GM19023 (cell line): ENCODE measurements around the gene RPL36A.

Source experiments
- ATAC-seq: cut with Tn5 transposase; IDR thresholded peaks from one replicate; pipeline ENCODE4 v1.9.1; 2021; ENCODE audit warnings: mild to moderate bottlenecking, moderate library complexity; ENCODE audit not compliant: unreplicated experiment

RPL36A gene

DNA sequence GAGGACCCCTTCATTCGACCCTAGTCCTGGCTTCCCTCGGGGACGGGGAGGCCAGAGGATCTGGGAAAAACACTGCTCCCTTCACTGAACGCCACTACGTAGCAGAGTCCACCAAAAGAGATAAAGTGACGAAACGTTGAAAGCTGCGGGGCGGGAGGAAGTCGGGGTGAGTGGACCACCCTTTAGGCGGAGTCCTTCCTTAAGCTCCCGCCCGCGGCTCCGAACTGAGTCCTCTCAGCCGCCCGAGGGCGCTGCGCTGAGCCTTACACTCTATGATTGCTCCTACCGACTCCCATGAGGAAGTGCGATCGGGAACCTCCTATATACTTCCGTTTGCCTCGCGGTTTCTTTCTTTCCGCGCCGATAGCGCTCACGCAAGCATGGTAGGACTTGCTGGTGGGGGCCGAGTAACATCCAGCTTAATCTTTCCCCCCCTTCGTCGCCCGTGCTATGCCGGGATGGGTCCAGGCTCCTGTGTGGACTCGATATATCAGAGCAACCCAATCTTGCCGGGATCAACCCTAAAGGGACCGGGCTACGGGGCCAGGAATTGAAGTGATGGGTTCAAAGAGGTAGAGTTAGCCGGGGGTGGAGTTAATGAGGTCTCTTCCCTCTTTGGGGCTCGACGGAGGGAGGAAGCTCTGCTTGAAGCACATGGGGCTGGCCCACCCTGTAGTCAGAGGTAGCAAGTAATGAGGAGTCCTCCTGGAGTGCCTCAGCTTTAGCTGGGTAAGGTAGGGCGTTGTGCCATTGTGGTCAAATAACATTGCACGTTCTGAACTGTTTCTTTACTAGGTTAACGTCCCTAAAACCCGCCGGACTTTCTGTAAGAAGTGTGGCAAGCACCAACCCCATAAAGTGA is at the start of gene RPL36A:
Gene RPL36A (plus strand): TSS at position 348 of the 862 bp plus-strand sequence. CDS start 33 bp downstream, at position 381.
- peak; percentile 74 for ATAC-seq

DNA sequence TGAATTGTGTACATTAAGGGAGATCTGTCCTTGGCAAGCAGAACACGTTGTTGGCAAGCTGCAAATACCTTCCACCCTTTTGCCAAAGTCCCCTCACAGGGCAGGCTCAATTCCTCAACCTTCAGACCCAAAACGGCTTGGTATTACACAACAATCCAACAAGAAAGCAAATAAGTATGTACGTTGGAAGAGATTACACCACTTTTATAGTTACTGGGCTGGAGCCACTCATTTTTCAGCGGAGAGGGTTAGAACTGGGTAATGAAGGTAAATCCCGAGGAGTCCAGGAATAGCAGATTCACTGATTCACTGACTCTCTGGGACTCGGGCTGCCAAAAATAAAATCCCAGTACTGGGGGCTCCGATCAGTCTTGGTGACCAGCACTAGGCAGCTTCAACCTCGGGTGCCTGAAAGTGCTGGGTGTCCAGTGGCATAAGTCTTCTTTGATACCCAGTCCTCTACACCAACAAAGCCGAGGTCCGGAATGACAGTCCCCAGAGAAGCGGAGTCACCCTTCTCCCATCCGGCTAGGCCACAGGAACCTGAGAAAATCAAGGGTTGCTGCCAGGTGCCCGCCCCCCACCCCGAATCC is 42.9 kb upstream of the RPL36A start:
- ATAC-seq, result peak; percentile 10

DNA sequence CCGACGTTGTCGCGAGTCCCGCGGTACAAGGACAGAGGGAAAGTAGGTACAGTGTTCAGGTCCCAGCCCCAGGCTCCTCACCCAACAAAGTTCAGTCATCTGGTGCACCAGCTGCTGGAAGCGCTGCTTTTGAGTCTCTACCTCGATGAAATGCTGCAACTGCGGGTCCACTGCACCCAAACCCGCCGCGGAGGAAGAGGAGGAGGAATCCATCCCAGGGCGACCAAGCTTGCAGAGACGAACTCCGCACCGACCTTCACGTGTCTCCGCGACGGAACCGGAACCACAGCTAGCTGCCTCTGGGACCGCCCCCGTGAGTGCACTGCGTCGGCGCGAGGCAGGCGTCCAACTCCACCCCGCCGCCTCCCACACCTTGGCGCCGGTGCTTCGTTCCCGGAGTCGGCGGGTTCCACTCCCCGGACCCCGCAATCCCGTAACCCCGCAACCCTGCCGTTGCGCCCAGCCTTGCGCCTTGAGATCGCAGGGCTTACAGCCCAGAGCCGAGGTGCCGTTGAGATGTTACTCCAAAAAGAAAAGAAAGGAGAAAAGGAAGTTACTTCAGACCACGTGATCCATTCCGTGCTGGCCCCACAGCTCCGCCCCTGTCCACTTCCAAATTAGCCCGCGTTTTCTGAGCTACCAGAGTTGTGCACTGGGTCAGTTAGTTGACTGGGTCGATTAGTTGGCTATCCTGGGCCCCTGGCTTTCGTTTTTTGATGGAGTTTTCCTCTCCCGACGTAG is 42.2 kb upstream of the RPL36A start, which contains the start of gene TIMM8A:
Gene TIMM8A (minus strand): TSS at position 291 of the 741 bp plus-strand sequence. CDS start 78 bp downstream, at position 213.
- peak; percentile 99 for ATAC-seq

DNA sequence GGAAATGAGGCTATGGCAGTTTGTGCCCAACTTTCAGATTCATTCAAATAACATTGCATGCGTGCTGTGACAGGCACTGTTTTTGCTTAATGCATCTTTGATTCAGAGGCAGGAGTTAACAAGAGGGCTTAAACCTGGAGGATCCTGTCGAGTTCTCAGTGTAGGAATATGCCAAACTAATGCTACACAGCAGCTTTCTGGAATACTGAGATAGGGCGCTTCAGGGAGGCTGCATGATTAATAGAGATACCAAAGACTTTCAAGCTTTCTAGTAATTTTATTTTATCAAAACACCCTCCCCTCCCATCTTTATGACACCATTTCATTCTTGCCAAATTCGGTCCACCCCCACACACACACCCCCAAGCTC is 41.6 kb upstream of the RPL36A start:
- no peak for ATAC-seq

DNA sequence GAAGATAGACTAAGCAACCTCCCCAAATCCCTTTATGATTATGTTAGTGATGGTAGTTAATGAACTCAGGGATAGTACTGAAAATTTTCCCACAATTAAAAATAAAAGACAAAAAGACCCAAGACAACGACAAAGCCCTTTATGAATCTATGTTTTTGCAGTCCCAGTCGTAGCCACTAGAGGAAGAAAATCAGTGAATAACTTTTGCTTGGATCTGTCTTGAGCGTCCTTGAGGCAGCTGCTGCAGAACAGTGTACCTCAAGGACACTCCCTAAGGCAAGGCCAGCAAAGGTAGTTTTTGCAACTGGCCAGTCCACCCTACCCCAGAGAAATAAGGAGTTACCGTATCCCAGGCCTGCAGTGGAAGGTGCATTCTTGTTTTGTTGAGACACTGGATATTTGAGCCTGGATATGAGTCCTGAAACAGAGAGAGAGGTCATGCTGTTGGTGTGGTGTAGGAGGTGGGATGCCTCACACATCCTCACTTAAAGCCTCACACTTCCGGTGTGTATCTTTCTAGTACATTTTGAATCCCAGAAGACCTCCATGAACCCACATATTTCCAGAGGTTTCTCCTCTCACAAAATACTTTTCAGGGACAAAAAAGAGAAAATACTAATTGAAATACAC is 33.5 kb upstream of the RPL36A start:
- no peak for ATAC-seq

DNA sequence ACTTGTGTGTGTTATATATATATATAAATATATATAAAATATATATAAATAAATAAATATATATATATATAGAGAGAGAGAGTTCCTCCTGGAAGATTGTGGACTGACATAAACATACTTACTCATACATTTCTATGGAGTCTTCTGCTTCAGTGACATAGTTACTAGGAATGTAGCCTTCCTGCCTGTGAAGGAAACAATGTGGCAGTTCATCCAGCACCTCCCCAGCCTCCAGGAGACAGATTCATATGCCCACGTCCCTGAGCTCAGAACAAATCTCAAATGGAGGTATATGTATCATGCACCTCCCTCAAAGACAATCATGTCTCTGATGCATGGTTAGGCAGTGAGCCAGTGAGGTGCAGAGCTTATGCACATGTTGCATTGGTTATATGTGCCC is 30.8 kb upstream of the RPL36A start:
- ATAC-seq, result no peak

DNA sequence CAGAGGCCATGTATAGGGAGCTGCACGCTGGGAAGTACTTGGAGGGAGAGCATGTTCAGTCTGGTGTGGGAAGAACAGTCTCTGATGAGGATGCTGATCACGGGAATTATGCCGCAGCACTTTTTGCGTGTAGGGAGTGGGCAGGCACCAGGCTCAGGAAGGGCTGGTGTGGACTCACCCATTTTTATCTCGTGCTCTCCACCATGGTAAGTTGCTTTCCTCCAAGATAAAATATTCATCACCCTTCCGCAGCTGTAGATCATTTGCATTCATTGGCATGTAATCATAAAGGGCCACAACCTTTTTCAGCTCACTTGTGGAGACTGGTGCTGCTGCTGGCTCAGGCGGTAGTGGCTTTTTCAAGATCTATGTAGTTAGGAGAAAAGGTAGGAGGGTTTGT is 30.4 kb upstream of the RPL36A start:
- ATAC-seq, result no peak

DNA sequence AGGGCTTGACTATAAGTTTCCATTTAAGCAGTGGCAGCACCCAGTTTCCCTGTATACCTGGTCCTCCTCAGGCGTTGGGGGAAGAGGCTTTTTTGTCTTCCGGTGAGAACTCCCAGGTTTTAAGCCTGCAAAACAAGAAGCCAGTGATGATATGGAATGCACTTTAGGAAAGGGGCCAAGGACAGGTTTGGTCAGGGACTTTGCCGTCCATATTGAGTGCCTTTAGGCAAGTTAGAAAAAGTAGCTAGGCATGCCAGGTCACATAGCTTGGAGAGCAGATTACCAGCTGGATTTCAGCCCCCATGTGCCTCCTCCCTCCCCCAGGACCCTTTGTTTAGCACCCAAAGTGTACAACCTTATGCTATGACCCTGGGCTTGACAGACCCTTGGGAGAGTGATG is 28.7 kb upstream of the RPL36A start:
- ATAC-seq, result no peak

DNA sequence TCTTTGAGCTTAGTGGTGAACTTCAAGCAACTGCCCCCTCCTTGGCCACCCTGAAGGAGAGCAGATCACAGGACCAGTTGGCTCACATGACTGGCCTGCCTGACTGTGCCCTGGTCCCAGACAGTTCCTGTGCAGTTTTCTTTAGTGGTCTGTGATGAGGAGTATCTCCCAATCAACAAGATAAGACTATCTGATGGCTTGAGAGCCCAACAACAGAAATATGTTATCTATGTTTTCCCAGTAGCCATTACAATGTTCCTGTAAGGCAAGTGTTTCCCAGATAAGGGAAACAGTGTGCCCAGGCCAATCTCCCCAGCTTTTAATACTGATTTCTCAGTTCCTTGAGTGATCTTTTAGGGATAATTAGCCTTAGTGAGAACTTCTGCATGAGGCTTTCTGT is 28.1 kb upstream of the RPL36A start:
- no peak for ATAC-seq

DNA sequence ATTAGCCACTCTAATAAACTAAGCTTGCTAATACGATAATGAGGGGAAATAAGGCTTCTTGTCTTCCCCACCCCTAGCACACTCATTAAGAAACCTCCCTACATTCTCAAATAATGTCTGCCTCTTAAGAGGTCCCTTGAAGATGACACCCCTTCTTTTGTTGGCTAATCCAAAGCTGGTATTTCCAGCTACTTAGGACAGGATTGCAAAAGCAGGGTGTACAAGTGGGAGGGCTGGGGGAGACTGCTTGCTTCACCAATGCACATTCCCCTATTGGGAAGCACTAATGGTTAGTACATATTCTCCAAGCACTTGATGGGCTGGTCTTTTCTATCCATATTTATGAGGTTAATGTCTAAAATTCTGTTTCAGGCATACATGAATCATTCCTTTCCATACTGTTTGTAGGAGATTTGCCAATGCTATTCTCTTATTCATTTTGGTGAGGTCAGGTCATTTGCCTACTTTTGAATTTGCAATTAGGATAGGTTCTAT is 25.5 kb upstream of the RPL36A start:
- ATAC-seq, result no peak

DNA sequence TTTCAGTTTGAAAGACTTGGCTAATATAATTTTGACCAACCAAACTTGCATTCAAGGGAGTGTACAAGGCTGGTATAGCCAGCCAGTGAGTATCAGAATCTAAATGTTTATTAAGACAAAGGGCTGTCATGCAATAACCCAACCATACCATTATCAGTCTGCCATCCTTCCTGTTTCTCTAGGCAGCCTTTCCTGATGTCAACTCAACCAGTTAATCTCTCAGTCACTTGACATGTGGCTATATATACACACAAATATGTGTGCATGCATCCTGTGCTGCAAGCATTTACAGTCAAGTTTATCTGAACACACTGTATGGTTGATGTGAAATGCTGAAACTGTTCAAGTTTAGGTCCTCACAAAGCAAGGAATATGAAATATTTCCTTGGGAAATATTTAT is 22.0 kb upstream of the RPL36A start:
- no peak for ATAC-seq

DNA sequence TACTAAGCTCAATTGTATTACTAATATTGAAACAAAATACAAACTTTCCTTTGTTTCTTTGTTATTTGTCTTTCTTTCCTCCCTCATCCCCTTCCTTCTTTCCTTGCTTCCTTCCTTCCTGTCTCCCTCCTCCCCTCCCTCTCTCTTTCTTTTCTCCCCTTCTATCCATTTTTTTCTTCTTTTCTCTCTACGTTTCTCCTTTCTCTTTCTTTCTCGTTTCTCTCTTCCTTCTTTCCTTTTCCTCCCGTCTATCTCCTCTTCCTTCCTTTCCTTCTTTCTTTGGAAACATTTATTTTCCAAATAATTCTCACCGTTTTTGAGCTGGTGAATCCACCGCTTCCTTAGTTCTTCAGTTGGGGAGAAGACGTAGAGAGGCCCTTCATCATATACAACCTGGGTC is 21.1 kb upstream of the RPL36A start:
- no peak for ATAC-seq

DNA sequence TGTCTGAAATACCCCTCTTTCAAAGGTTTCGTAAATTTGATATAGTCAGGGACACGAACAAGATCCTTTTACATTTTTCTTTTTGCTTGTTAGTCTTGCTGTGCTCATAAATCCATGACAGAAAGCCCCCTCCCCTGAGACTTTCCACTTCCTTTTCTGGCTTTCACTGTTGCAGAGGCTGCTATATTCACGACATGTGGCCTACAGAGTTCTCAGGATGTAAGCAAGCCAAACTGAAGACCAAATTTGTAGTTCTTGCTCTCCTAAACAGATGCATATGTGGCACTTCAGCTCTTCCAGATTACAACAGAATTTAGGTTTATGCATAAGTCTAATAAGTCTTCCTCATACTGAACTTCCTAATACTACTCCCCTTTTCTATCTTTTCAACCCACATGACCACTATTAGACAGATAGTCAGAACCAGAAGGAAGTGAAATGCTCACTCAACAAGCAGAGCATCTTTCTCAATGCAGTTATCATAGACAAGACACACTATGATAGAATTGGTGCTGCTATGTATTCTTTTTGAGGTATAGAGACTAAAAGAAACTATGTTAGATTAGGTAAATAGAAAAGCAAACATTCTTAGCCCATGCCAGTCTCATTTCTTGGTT is 19.8 kb upstream of the RPL36A start:
- peak; percentile 78 for ATAC-seq

DNA sequence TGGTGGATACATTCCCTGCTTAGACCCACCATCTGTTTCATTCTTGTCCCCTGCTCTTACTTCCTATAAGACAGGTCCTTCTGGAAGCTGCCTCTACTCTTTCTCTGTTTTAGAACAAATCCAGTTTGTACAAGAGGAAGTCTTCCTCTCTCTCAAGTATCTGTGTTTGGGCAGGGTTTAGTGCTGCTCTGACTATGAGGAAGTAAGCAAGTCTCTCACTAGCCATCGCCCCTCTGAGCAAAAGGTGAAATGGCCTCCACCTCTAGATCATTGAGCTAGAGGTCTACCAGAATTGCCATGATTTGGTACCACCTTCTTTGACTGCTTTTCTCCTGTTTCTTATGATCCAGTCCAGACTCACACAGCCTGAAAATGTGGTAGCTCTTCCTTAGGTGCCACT is 13.3 kb upstream of the RPL36A start:
- ATAC-seq, result no peak

DNA sequence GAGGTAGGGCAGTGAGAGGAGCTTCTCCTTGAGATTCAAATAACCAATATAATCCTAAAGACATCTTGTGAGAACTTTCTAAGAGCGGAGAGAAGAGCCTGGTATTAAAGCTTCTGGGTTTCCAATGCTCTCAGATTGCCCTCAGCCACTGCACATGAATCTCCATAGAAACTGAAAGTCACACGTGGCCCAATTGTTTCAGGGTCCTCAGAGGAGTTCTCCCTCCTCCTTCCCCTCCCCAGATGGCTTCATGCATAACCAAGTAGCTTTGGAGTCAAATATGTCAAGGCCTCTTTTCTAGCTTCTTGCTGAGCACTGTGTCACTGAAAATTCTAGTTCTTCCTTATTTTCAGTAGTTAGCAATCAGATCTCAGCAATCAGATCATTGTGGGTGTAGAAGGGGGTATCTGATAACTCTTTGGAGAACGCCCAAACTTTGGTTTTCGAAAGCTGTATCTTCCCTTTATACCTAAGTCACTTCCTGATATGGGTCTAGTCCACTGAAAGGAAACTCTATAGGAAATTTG is 7.1 kb upstream of the RPL36A start:
- ATAC-seq, result peak; percentile 56

DNA sequence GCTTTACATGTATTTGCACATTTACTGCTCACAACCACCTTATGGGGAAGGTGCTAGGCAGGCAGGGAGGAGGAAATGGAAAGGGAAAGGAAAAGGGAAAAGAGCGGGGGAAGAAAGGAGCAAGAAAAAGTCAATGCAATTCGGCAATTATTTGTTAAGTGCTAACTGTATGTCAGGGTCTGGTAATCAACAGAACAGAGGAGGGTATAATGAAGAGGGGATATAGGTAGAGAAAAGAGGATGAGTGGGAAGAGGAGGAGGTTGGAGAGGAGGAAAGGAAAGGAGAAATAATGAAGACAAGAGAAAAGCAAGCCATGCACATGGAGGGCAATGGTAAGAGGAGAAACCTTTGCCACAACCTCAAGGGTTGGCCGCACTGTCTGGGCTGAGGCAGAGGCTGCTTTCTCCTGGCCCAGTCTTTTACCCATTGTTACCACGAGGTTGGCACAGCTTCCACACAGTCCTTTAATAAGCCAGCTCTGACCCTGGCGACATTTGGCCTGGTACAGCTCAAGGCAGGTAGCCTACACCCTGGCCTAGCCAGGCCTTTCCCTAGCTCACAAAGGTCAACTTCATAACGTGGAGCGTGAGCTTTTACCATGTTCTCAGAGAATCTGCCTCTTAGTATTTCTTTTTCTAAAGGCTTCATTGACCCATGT is 5.7 kb upstream of the RPL36A start:
- ATAC-seq, result peak; percentile 7

DNA sequence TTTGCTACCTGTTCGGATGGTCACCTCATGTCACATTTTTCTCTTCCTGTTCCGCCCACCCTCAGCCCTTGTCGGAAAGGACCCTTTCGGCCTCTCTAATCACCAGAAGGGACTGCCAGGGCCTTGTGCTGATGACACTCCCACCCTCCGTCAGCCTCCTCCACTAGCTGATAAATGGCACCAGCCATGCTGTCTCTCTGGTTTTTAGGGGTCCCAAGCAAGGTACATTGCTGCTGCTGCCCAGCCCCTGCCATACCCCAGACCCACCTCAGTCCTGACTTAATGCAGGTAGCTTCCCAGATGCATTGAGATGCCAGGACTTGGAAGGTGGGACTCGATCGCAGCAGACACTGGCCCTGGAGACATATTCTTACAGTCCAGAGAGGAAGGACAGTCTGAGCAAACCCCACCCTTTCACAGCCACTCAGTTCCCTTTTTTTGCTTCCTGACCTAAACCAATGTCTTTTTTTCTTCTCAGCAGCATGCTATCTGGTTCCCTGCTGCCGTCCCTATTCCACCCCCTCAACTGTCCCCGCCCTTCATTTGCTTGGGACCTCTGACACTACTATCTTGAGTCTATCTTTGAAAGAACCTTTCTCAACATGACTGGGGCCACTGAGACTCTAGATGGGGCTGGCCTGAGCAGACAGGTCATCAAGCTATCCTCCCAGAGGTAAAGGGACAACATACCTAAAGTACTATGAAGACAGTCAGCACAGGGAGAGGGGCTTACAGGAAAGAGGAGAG is 4.8 kb upstream of the RPL36A start, which contains the start of gene BTK:
Gene BTK (minus strand): TSS at position 397 of the 747 bp plus-strand sequence. CDS start 10,907 bp downstream, outside the sequence.
- peak; percentile 65 for ATAC-seq

DNA sequence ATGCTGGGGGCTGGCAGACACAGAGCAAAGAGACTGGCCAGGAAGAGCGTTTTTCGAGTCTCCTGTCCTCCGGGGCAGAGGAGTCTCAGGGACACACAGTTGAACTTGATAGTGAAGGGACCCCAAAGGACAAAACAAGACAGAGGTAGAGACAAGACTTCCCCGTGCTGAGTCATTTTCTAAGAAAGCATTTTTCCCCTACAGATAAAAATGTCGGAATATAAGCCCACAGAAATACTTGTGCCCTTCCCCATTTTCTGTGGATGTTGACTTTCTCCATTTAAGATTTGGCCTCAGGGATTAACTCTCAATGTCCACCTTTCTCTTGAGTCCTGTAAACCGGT is 4.3 kb upstream of the RPL36A start:
- no peak for ATAC-seq

DNA sequence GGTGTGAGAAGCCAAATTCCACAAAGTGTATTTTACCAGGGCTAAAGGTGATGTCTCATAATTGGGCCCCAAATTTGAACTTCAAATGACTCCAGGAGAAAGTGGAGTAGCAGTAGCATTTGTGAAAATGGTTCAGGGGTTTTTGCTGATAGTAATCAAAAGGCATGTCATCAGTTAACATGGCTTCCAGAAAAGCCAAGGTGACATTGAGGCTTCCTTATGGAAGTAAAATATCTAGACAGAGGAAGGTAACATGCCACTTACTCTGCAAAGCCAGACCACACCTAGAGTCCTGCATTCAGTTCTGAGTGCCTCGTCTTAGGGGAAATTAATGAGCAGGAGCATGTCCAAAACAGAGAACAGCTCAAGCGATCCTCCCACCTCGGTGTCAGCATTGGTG is 2.2 kb upstream of the RPL36A start:
- ATAC-seq, result no peak
